HCT116 (cell line): Measurements from ENCODE around the gene VSTM2L. TPM values are rescaled to one million over a fixed set of nuclear protein-coding genes. Genes with fewer than 3 reads are reported as not detected.

ENCODE experiments used
- ATAC-seq: fragments of 200-7000 bp; cut with Tn5 transposase; 2 replicates; pipeline ENCODE4 v1.9.1; 2020; ENCODE audit warnings: mild to moderate bottlenecking, moderate library complexity
- BruUV-seq: library from RNA; stranded (reverse); fragments of 400-500 nt; replicated peaks from 2 replicates; lab custom pipeline; 2021; lab: Mats Ljungman, UMichigan
- CTCF ChIA-PET: fragments of 300-600 bp; sonication (Branson Sonifier 250); formaldehyde crosslinking; loops from one replicate; lab custom pipeline; 2021; ENCODE audit warnings: antibody characterized with exemption; lab: Charles Lee
- POLR2A ChIA-PET: fragments of 300-600, 350-600 bp; sonication (Branson Sonifier 250); formaldehyde crosslinking; loops from one replicate; lab custom pipeline; 2021; ENCODE audit warnings: antibody characterized with exemption; lab: Charles Lee
- RAD21 ChIA-PET, 2 experiments: fragments of 300-600 bp; sonication (Branson Sonifier 250); formaldehyde crosslinking; loops; one replicate each; lab custom pipeline; 2023; ENCODE audit warnings: low total read pairs in 2 of 2; ENCODE audit not compliant: uncharacterized antibody in 2 of 2, unreplicated experiment in 2 of 2, low non-redundant PET in 1 of 2; lab: Charles Lee
- DNase-seq: peaks from one replicate; pipeline ENCODE4 v3.0.0-alpha.2; 2010; ENCODE audit warnings: low read depth, low spot score
- H2AFZ ChIP-seq: fragments of 200-600 bp; shearing (Covaris generic), sonication (generic); 2 replicates; pipeline ENCODE4 v1.6.1; 2017; ENCODE audit warnings: low read depth, mixed run types, mixed read lengths, antibody characterized with exemption, low read length; ENCODE audit not compliant: poor library complexity, severe bottlenecking
- H3K27ac ChIP-seq: 2 replicates; pipeline ENCODE4 v1.5.1; 2012; ENCODE audit warnings: low read depth, low read length
- H3K27me3 ChIP-seq: fragments of 200-600 bp; sonication (generic); 2 replicates; pipeline ENCODE4 v1.6.1; 2016; ENCODE audit warnings: mixed run types, low read length, mixed read lengths; ENCODE audit not compliant: insufficient read depth
- H3K36me3 ChIP-seq, 2 experiments: fragments of 200-500 bp in 1 of 2; fragments of 200-600 bp in 1 of 2; sonication (Bioruptor generic) in 1 of 2; sonication (generic) in 1 of 2; 2 replicates each; pipeline versions ENCODE4 v1.5.1 to v1.6.1; 2014 to 2016; ENCODE audit warnings: low read length in 2 of 2, inconsistent platforms in 1 of 2, mixed read lengths in 1 of 2, mixed run types in 1 of 2; ENCODE audit not compliant: insufficient read depth in 2 of 2, control insufficient read depth in 1 of 2
- H3K4me1 ChIP-seq, 2 experiments: fragments of 200-600 bp in 1 of 2; sonication (generic) in 1 of 2; 2 replicates each; pipeline versions ENCODE4 v1.5.1 to v1.6.1; 2012 to 2017; ENCODE audit warnings: low read length in 2 of 2, inconsistent platforms in 1 of 2, mild to moderate bottlenecking in 1 of 2, mixed read lengths in 1 of 2, mixed run types in 1 of 2, moderate library complexity in 1 of 2; ENCODE audit not compliant: insufficient read depth in 2 of 2, control insufficient read depth in 1 of 2
- H3K4me2 ChIP-seq: fragments of 200-600 bp; sonication (generic); 2 replicates; pipeline ENCODE4 v1.6.1; 2017; ENCODE audit warnings: mixed run types, low read length, mixed read lengths
- H3K4me3 ChIP-seq, 2 experiments: fragments of 200-600 bp in 1 of 2; sonication (generic) in 1 of 2; replicated peaks in 1 of 2; 2 replicates each; pipeline ENCODE4 v1.5.1; 2011 to 2016; ENCODE audit warnings: low read length in 2 of 2, control low read depth in 1 of 2, low read depth in 1 of 2, mild to moderate bottlenecking in 1 of 2, mixed read lengths in 1 of 2, mixed run types in 1 of 2
- H3K79me2 ChIP-seq: fragments of 200-600 bp; sonication (generic); 2 replicates; pipeline ENCODE4 v1.6.1; 2017; ENCODE audit warnings: mild to moderate bottlenecking, mixed run types, low read length, moderate library complexity, mixed read lengths; ENCODE audit not compliant: insufficient read depth
- H3K9ac ChIP-seq: fragments of 200-600 bp; sonication (generic); 2 replicates; pipeline ENCODE4 v1.6.1; 2016; ENCODE audit warnings: low read length, mixed read lengths
- H3K9me2 ChIP-seq: fragments of 200-600 bp; sonication (generic), shearing (Covaris generic); 2 replicates; pipeline ENCODE4 v1.6.1; 2017; ENCODE audit warnings: mixed run types, mild to moderate bottlenecking, moderate library complexity; ENCODE audit not compliant: insufficient read depth
- H3K9me3 ChIP-seq, 2 experiments: fragments of 200-500 bp in 1 of 2; fragments of 200-600 bp in 1 of 2; sonication (Bioruptor generic) in 1 of 2; sonication (generic) in 1 of 2; 2 replicates each; pipeline ENCODE4 v1.6.1; 2014 to 2017; ENCODE audit warnings: low read length in 2 of 2, mixed read lengths in 2 of 2, inconsistent platforms in 1 of 2, low read depth in 1 of 2, mild to moderate bottlenecking in 1 of 2, mixed run types in 1 of 2, moderate library complexity in 1 of 2; ENCODE audit not compliant: control insufficient read depth in 1 of 2, insufficient read depth in 1 of 2
- H4K20me1 ChIP-seq: fragments of 200-600 bp; sonication (generic), shearing (Covaris generic); 2 replicates; pipeline ENCODE4 v1.6.1; 2017; ENCODE audit warnings: mixed run types, mild to moderate bottlenecking, moderate library complexity; ENCODE audit not compliant: insufficient read depth
- CBX3 ChIP-seq: IDR thresholded peaks from 2 replicates; pipeline ENCODE4 v1.6.1; 2012; ENCODE audit warnings: low read depth
- ELF1 ChIP-seq: IDR thresholded peaks from 2 replicates; pipeline ENCODE4 v1.6.1; 2012; ENCODE audit warnings: low read depth, borderline replicate concordance
- EZH2 ChIP-seq: fragments of 200-600 bp; sonication (generic); IDR thresholded peaks from 2 replicates; pipeline ENCODE4 v1.6.1; 2017; ENCODE audit warnings: antibody characterized with exemption, mixed run types
- EZH2phosphoT487 ChIP-seq: fragments of 200-600 bp; IDR thresholded peaks from 2 replicates; pipeline ENCODE4 v1.6.1; 2018; ENCODE audit warnings: antibody characterized with exemption, borderline replicate concordance
- FOSL1 ChIP-seq: IDR thresholded peaks from 2 replicates; pipeline ENCODE4 v1.6.1; 2012; ENCODE audit warnings: low read depth
- JUND ChIP-seq: IDR thresholded peaks from 2 replicates; pipeline ENCODE4 v1.6.1; 2012
- MAX ChIP-seq: IDR thresholded peaks from 2 replicates; pipeline ENCODE4 v1.6.1; 2012
- POLR2A ChIP-seq: IDR thresholded peaks from 2 replicates; pipeline ENCODE4 v1.7.0; 2011; ENCODE audit warnings: borderline replicate concordance; ENCODE audit not compliant: insufficient read depth, insufficient read length; ENCODE audit errors: extremely low read depth
- POLR2AphosphoS5 ChIP-seq: IDR thresholded peaks from 2 replicates; pipeline ENCODE4 v1.6.1; 2011; ENCODE audit warnings: mild to moderate bottlenecking, low read depth, low read length, moderate library complexity
- REST ChIP-seq: IDR thresholded peaks from 2 replicates; pipeline ENCODE4 v1.6.1; 2012; ENCODE audit warnings: low read depth
- SIN3A ChIP-seq: IDR thresholded peaks from 2 replicates; pipeline ENCODE4 v1.6.1; 2012; ENCODE audit warnings: low read depth
- SP1 ChIP-seq: IDR thresholded peaks from 2 replicates; pipeline ENCODE4 v1.6.1; 2012; ENCODE audit warnings: low read depth
- SRF ChIP-seq: IDR thresholded peaks from 2 replicates; pipeline ENCODE4 v1.6.1; 2012; ENCODE audit warnings: low read depth
- TCF7L2 ChIP-seq: IDR thresholded peaks from 2 replicates; pipeline ENCODE4 v1.7.0; 2011; ENCODE audit warnings: borderline replicate concordance, inconsistent platforms; ENCODE audit not compliant: insufficient read depth, insufficient read length; ENCODE audit errors: extremely low read depth
- YY1 ChIP-seq: IDR thresholded peaks from 2 replicates; pipeline ENCODE4 v1.6.1; 2011; ENCODE audit warnings: low read length, low read depth, moderate library complexity, mild to moderate bottlenecking; ENCODE audit not compliant: insufficient replicate concordance; ENCODE audit errors: extremely low read depth
- ZFX ChIP-seq: fragments of 450-650 bp; IDR thresholded peaks from 2 replicates; pipeline ENCODE4 v1.6.1; 2017
- ZNF274 ChIP-seq: fragments of 200-500 bp; sonication (Bioruptor generic); IDR thresholded peaks from 2 replicates; pipeline ENCODE4 v1.6.1; 2014; ENCODE audit warnings: mild to moderate bottlenecking, low read depth, low read length, inconsistent platforms
- intact Hi-C: fragments of 100-400 bp; cut with micrococcal nuclease; formaldehyde crosslinking; loops from 2 replicates; pipeline ENCODE4 v1.10.0; 2022
- total RNA-seq: library from RNA; stranded (reverse); gene quantifications from one replicate; pipeline ENCODE4 v1.2.1, GENCODE V29; 2021; ENCODE audit not compliant: unreplicated experiment
- TF ChIP-seq, protein P1 (sequence below): IDR thresholded peaks from 2 replicates; pipeline ENCODE4 v1.6.1; 2011; ENCODE audit warnings: mild to moderate bottlenecking, low read length, moderate library complexity; ENCODE audit not compliant: insufficient replicate concordance; ENCODE audit errors: extremely low read depth
- TF ChIP-seq, protein P2 (sequence below), 3 experiments: fragments of 200-600 bp in 1 of 3; sonication (generic) in 1 of 3; IDR thresholded peaks in 2 of 3; conservative IDR thresholded peaks in 1 of 3; 2 replicates each; pipeline ENCODE4 v1.5.1; 2012 to 2017; ENCODE audit warnings: low read depth in 2 of 3, low read length in 2 of 3, antibody characterized with exemption in 1 of 3, borderline replicate concordance in 1 of 3, control low read depth in 1 of 3, mild to moderate bottlenecking in 1 of 3, mixed read lengths in 1 of 3, mixed run types in 1 of 3, moderate library complexity in 1 of 3; ENCODE audit not compliant: insufficient read depth in 1 of 3

Gene VSTM2L
- total RNA-seq, 1 experiment from 2014 or later = 0.69 TPM

- no peak overlapping the region for H3K4me2 ChIP-seq
- no peak overlapping the region for H3K27ac ChIP-seq
- no peak for DNase-seq
- no peaks in the 10 kb centered on the region for H3K9me3 ChIP-seq
- intact Hi-C loops = no loop called here
- H3K9me2 ChIP-seq = no peaks in the 10 kb centered on the region
- H4K20me1 ChIP-seq = no peaks in the 10 kb centered on the region
- ChIA-PET CTCF (interaction anchor here (1.0 kb wide), 1 partner anchor 427 kb away, joined by 5 read pairs; no protein-coding TSS in a partner anchor), POLR2A (no interaction called here), RAD21 (no interaction called here)
- peaks cover 42 to 47% of the 10 kb centered on the region in 2 experiments; a peak in 3 of 4 replicates for H3K36me3 ChIP-seq
- no peak overlapping the region for H3K9ac ChIP-seq
- no peaks in the 10 kb centered on the region for H3K79me2 ChIP-seq
- H2AFZ ChIP-seq = no peak overlapping the region
- H3K4me3 ChIP-seq = no peak overlapping the region
- TF ChIP-seq POLR2A (no peak), ZFX (no peak), SRF (no peak), TCF7L2 (no peak), EZH2phosphoT487 (no peak), MAX (no peak), EZH2 (no peak), ELF1 (no peak), FOSL1 (no peak), REST (no peak), CBX3 (no peak), SP1 (no peak), POLR2AphosphoS5 (no peak), SIN3A (no peak), JUND (no peak), YY1 (no peak), ZNF274 (no peak)
- TF ChIP-seq, protein P1, sequence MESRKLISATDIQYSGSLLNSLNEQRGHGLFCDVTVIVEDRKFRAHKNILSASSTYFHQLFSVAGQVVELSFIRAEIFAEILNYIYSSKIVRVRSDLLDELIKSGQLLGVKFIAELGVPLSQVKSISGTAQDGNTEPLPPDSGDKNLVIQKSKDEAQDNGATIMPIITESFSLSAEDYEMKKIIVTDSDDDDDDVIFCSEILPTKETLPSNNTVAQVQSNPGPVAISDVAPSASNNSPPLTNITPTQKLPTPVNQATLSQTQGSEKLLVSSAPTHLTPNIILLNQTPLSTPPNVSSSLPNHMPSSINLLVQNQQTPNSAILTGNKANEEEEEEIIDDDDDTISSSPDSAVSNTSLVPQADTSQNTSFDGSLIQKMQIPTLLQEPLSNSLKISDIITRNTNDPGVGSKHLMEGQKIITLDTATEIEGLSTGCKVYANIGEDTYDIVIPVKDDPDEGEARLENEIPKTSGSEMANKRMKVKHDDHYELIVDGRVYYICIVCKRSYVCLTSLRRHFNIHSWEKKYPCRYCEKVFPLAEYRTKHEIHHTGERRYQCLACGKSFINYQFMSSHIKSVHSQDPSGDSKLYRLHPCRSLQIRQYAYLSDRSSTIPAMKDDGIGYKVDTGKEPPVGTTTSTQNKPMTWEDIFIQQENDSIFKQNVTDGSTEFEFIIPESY = no peak
- TF ChIP-seq, protein P2, sequence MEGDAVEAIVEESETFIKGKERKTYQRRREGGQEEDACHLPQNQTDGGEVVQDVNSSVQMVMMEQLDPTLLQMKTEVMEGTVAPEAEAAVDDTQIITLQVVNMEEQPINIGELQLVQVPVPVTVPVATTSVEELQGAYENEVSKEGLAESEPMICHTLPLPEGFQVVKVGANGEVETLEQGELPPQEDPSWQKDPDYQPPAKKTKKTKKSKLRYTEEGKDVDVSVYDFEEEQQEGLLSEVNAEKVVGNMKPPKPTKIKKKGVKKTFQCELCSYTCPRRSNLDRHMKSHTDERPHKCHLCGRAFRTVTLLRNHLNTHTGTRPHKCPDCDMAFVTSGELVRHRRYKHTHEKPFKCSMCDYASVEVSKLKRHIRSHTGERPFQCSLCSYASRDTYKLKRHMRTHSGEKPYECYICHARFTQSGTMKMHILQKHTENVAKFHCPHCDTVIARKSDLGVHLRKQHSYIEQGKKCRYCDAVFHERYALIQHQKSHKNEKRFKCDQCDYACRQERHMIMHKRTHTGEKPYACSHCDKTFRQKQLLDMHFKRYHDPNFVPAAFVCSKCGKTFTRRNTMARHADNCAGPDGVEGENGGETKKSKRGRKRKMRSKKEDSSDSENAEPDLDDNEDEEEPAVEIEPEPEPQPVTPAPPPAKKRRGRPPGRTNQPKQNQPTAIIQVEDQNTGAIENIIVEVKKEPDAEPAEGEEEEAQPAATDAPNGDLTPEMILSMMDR (IDR thresholded peaks at IDR 0.05 in 2 of 3, conservative IDR thresholded peaks at IDR 0.05 in 1 of 3; ENCODE audit: borderline replicate concordance in 1 of 3, insufficient read depth in 1 of 3, low read depth in 2 of 3, low read length in 2 of 3) = no peak
- H3K4me1 ChIP-seq = 0 out of 4 replicates have a peak, but pooled peaks cover 0 to 3% of the 10 kb centered on the region in 2 experiments
- no peaks in the 10 kb centered on the region for H3K27me3 ChIP-seq
- BruUV-seq = no TSS peak
- no peak for ATAC-seq
These were observed 88.4 kb downstream of the VSTM2L start for GRCh38 chr20:37991157-37991866.
